GM12892 (cell line): ENCODE results near the gene HOXC6.

Experiments
- POLR2A ChIP-seq: IDR thresholded peaks from 2 replicates; pipeline ENCODE4 v1.6.1; 2011; ENCODE audit warnings: low read depth, low read length, control low read depth
- POLR2AphosphoS5 ChIP-seq: IDR thresholded peaks from 2 replicates; pipeline ENCODE4 v1.6.1; 2011; ENCODE audit warnings: low read depth, low read length, control low read depth

DNA sequence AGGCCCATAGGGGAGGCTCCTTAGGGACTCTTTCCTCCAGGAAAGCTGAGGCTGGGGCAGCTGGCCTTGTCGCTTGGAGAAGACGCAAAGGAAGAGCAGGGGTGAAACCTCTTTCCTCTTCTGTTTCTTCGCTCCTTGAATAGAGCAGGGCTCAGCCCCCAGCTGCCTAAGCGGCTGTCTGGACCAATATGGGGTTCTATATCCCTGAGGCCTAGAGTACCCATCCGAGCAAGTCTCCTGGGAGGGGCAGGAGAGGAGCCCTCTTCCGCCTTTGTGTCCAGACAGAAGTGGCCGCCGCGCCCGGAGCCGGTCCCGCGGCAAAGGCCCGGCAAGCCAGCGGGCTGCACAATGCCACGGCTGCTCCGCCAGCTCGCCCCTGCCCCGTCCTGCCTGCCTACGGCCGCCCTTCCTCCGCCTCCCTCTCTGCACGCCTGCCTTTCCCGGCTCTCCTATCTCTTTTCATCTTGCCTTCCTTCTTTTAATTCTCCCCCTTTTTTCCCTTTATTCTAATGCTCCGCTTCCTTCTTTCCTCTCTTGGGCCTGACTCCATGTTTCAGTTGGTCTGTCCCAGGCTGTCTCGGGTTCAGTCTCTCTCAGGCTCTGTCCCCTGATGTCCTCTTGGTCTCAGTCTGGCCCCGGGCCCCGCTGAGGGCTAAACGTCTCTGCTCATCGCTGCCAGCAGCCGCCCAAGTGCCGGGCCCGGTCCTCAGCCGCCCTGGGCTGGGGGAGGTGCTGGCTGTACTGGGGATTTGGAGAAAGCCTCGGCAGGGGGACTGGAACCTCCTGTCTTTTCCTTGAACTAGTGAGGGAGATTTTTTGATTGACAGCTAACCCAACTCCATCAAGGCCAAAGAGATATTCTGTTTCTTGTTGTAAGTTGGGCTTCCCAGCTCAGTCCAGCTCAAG lies 30.8 kb upstream of the HOXC6 start:
- TF ChIP-seq POLR2AphosphoS5 (no peak), POLR2A (no peak)
